Activated CD4-positive, alpha-beta memory T cell treated with anti-CD3 and anti-CD28 coated beads, Interleukin-2, amount 10 ng/mL, durations not matched to agents 7 days and 5 days (primary cell): Measurements from ENCODE around the gene ABTB2. TPM values are rescaled to one million over a fixed set of nuclear protein-coding genes. Genes with fewer than 3 reads are reported as not detected.

Experiments used
- CTCF ChIA-PET: fragments of 350-600 bp; sonication (Branson Sonifier 250); formaldehyde crosslinking; loops from one replicate; lab custom pipeline; 2021; ENCODE audit warnings: antibody characterized with exemption, inconsistent platforms; lab: Charles Lee
- POLR2A ChIA-PET: fragments of 350-600 bp; sonication (Branson Sonifier 250); formaldehyde crosslinking; loops from one replicate; lab custom pipeline; 2021; ENCODE audit warnings: antibody characterized with exemption; lab: Charles Lee
- DNase-seq: peaks from one replicate; pipeline ENCODE4 v3.0.0-alpha.2; 2020
- H3K27ac Mint-ChIP-seq: one replicate; pipeline ENCODE4 v1.8.0; 2021; ENCODE audit warnings: mild to moderate bottlenecking, mixed read lengths
- H3K27me3 Mint-ChIP-seq: one replicate; pipeline ENCODE4 v1.8.0; 2021; ENCODE audit warnings: mixed read lengths
- H3K36me3 Mint-ChIP-seq: one replicate; pipeline ENCODE4 v1.8.0; 2021; ENCODE audit warnings: low read depth, mixed read lengths
- H3K4me1 Mint-ChIP-seq: one replicate; pipeline ENCODE4 v1.8.0; 2021; ENCODE audit warnings: mixed read lengths
- H3K4me3 Mint-ChIP-seq: one replicate; pipeline ENCODE4 v1.8.0; 2021; ENCODE audit warnings: mild to moderate bottlenecking, mixed read lengths
- H3K9me3 Mint-ChIP-seq: one replicate; pipeline ENCODE4 v1.8.0; 2021; ENCODE audit warnings: mixed read lengths
- total RNA-seq, 2 experiments: library from RNA; stranded (reverse); gene quantifications; one replicate each; pipeline ENCODE4 v1.2.3, GENCODE V29; 2021

Gene ABTB2
- total RNA-seq, 2 experiments from 2014 or later = 2.3 to 2.7 TPM

DNA sequence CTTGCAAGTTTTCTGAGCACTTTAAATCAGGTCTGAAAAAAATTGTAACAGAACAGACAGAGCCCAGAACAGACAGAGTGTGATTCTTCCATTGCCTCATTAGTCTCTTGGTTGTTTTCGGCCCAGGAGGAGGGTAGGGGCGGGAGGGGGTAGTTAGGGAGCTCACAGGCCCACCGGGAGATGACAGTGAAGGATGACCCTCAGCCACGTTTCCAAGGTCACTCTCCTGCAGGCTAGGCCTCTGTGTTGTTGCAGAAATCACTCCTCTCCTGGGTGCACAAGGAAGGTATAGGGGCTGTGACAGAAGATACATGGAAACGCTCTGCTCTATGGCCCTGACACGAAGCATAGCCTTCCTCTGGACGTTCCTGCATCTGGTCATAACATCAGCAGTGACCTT is 69.3 kb downstream of the ABTB2 start:
- ChIA-PET POLR2A (no interaction called here), CTCF (interaction anchor here (0.7 kb wide), 1 partner anchor 114 kb away, joined by 3 read pairs; no protein-coding TSS in a partner anchor)
- Mint-ChIP-seq H3K27me3 (peaks cover 6% of the 10 kb centered on the region), H3K4me1 (no peaks in the 10 kb centered on the region), H3K9me3 (no peaks in the 10 kb centered on the region), H3K27ac (no peak overlapping the region), H3K36me3 (no peaks in the 10 kb centered on the region), H3K4me3 (no peak overlapping the region)
- DNase-seq = no peak

DNA sequence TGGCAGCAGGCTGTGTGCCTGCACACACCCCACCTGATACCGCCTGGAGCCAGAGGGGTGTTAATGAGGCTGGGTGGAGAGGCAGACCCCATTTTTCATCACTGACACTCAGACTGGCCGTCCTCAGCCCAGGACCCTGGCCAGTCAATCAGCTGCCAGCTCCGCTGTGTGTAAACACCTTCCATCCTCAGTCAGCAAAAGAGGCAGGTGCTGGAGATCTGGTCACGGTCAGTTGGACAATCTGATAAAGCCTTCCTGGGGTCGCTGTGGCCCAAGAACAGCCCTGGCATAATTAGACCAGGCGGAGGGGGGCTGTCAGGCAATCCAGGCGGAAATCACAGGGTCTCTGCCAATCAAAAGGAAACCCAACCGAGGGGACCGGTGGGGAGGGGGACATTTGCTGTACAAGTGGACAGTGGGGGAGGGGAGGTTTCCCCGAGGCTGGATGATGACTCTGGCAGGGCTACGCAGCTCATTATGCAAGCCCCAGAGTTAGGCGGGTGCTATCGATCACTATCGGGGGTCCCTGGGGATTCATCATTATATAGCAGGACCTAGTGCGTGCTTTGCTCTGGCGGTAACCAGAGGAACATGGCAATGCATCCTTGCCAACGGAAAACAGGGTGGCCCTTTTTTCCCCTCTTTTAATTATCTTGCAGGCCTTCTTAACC is 72.9 kb downstream of the ABTB2 start:
- H3K27ac Mint-ChIP-seq = no peak overlapping the region
- ChIA-PET POLR2A (no interaction called here), CTCF (no interaction called here)
- H3K9me3 Mint-ChIP-seq = no peaks in the 10 kb centered on the region
- no peaks in the 10 kb centered on the region for H3K4me1 Mint-ChIP-seq
- no peaks in the 10 kb centered on the region for H3K36me3 Mint-ChIP-seq
- H3K4me3 Mint-ChIP-seq = no peak overlapping the region
- H3K27me3 Mint-ChIP-seq = peaks cover 6% of the 10 kb centered on the region
- DNase-seq = no peak

DNA sequence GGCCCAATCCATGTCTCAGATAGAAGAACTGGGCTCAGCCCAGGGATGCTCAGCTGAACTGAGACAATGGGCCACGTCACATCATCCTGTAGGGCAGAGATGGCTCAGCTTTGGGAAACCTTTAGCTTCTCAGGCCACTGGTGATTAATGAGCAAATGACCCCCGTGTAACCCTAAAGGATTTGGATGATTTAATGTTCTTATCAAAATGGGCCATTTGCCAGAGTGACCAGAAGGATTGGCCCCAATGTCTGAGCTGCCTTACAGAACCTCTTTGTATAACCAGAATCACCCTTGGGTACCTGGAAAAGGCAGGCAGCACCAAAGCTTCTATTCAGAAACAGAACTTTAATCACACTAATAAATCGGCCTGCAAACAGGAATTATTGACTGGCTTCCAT is 73.7 kb downstream of the ABTB2 start:
- CTCF ChIA-PET = no interaction called here
- Mint-ChIP-seq H3K27ac (no peak overlapping the region), H3K4me3 (no peak overlapping the region), H3K4me1 (no peaks in the 10 kb centered on the region), H3K27me3 (peaks cover 6% of the 10 kb centered on the region), H3K9me3 (no peaks in the 10 kb centered on the region), H3K36me3 (no peaks in the 10 kb centered on the region)
- no peak for DNase-seq
- POLR2A ChIA-PET = no interaction called here

DNA sequence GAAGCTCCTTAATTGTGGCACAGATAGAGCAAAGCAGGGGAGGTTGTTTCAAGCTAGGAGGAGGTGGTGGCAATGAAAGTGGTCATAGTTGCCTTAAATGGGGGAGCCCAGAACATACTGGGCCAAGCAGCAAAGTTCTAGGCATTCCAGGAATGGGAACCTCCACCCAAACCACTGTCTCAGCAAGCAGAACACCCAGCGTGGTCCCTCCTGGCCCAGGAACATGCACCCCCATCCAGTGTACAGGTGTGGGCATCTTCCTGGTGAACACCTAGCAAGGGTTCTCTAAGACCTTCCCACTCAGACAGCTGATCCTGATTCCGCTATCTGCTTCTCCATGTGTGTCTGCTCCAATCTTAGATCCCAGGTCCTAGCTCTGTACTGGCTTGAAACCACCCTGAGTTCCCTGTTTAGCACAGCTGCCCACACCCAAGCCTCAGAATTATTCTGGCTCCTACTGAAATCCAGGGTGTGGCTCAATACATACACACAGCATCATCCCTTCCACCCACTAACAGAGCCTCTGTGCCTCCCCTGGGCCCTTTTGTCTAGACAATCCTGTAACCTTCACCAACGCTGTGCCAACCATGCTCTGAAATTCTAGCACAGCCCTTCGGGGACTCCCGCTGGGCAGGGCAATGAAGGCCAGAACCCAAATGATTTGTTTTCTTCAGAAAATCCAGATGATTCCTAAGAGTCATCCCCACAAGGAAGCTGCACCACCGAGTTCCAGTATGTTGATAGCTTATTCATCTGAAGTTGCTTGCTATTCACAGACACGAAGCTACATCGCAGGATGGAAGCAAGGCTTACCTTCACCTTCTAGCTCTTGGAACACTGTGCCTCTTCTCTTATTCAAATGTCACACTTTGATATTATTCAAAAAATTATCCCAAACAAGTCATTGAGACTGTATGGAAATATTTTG is 76.6 kb downstream of the ABTB2 start:
- CTCF ChIA-PET = interaction anchor here (1.0 kb wide), 1 partner anchor 107 kb away, joined by 5 read pairs; no protein-coding TSS in a partner anchor
- Mint-ChIP-seq H3K27me3 (no peaks in the 10 kb centered on the region), H3K36me3 (no peaks in the 10 kb centered on the region), H3K4me1 (no peaks in the 10 kb centered on the region), H3K27ac (no peak overlapping the region), H3K4me3 (no peak overlapping the region), H3K9me3 (no peaks in the 10 kb centered on the region)
- POLR2A ChIA-PET = interaction anchor here (1.0 kb wide), 1 partner anchor 14 kb away, joined by 3 read pairs; no protein-coding TSS in a partner anchor
- no peak for DNase-seq

DNA sequence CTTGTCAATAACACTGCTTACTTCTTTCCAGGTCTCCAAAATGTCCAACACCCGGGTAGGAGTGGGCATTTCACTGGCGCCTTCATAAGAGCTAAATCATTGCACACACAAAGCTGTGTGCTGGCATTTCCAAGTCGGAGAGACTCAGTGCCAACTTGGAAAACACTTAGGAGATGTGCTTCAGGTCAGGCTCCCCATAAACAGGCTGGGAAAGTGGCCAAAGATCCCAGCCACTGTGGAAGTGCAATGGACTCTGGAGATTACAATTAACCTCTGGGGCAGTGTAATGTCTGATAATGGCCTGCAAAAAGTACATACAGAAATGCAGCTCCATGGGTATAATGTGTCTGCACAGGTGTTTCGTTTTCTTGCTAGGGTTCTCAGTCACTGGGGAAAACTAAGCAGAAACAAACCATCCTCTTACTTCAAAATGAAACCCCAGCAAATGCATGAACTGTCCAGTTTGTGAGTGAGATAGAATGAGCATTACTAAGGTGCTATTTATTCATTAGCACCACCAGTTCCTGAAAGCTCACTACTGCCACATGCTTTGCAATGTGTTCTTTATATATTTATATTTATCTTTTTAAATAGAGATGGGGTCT is 79.0 kb downstream of the ABTB2 start:
- H3K36me3 Mint-ChIP-seq = no peaks in the 10 kb centered on the region
- DNase-seq = no peak
- no peaks in the 10 kb centered on the region for H3K27me3 Mint-ChIP-seq
- H3K4me1 Mint-ChIP-seq = no peaks in the 10 kb centered on the region
- POLR2A ChIA-PET = no interaction called here
- H3K27ac Mint-ChIP-seq = no peak overlapping the region
- CTCF ChIA-PET = no interaction called here
- H3K9me3 Mint-ChIP-seq = no peaks in the 10 kb centered on the region
- H3K4me3 Mint-ChIP-seq = no peak overlapping the region

DNA sequence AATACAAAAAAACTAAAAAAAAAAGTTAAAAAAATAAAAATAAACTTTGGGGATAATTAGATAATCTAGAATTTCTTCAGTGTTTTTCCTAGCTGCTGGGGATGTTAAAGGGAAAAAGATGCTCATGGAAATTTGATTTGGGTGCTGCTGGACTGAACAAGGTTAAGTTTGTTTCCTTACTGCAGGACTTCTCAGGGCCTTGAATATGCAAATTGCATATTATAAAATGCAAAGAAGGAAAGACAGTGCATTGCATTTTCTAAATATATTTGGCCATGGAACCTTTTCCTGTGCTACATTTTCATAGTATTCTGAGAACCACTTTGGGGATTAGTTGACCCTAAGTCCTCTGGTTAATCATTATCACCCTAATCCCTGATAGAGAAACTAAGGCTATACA is 79.6 kb downstream of the ABTB2 start:
- no peak for DNase-seq
- no peaks in the 10 kb centered on the region for H3K36me3 Mint-ChIP-seq
- H3K27me3 Mint-ChIP-seq = no peaks in the 10 kb centered on the region
- H3K4me1 Mint-ChIP-seq = no peaks in the 10 kb centered on the region
- H3K4me3 Mint-ChIP-seq = no peak overlapping the region
- no peak overlapping the region for H3K27ac Mint-ChIP-seq
- no peaks in the 10 kb centered on the region for H3K9me3 Mint-ChIP-seq
- ChIA-PET CTCF (no interaction called here), POLR2A (no interaction called here)

DNA sequence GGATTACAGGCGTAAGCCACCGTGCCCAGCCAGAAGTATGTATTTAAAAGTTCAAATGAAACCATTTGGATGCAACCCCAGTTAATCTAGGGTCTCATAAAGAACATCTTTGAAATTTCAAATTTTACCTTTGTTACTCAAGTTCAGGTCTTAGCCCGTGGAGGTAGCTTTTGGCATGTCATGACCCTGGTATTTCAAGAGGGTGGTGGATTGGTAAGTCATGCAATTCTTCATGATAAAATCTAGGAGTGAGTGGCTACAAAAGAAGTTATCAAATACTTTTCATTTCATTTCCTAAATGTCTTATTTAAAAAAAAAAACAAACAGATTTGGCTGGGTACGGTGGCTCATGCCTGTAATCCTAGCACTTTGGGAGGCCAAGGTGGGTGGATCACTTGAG is 80.6 kb downstream of the ABTB2 start:
- H3K4me1 Mint-ChIP-seq = no peaks in the 10 kb centered on the region
- no peaks in the 10 kb centered on the region for H3K27me3 Mint-ChIP-seq
- no peak overlapping the region for H3K27ac Mint-ChIP-seq
- no peak for DNase-seq
- POLR2A ChIA-PET = no interaction called here
- H3K36me3 Mint-ChIP-seq = no peaks in the 10 kb centered on the region
- no peak overlapping the region for H3K4me3 Mint-ChIP-seq
- CTCF ChIA-PET = interaction anchor here (0.7 kb wide), 1 partner anchor 13 kb away, joined by 4 read pairs; no protein-coding TSS in a partner anchor
- no peaks in the 10 kb centered on the region for H3K9me3 Mint-ChIP-seq

DNA sequence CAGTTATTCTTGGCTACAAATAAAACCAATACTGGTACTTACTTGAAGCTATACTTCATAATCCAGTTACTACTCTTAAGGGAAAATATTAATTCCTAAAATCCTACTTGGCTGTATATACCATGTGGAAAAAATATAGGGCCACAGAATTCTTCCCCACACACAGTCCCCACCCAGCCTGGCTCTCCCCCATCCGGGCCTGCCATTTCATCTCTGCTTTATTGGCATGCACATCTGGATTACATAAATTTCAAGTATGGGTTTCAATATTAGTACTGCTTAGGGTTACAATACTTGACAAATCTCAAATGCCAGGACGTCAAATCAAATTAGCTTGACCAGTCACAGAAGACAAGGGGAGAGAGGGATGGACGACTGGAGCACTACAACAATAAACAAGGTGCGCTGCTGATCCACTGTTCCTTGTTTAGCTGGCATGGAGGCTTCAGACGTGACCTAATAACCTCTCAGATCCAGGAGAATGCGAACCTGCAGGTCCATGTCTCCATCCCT is 81.4 kb downstream of the ABTB2 start:
- H3K27ac Mint-ChIP-seq = no peak overlapping the region
- H3K4me3 Mint-ChIP-seq = no peak overlapping the region
- no peaks in the 10 kb centered on the region for H3K9me3 Mint-ChIP-seq
- POLR2A ChIA-PET = interaction anchor here (1.0 kb wide), 1 partner anchor 80 kb away, joined by 3 read pairs; no protein-coding TSS in a partner anchor
- DNase-seq = no peak
- H3K36me3 Mint-ChIP-seq = no peaks in the 10 kb centered on the region
- CTCF ChIA-PET = no interaction called here
- H3K27me3 Mint-ChIP-seq = no peaks in the 10 kb centered on the region
- no peaks in the 10 kb centered on the region for H3K4me1 Mint-ChIP-seq

DNA sequence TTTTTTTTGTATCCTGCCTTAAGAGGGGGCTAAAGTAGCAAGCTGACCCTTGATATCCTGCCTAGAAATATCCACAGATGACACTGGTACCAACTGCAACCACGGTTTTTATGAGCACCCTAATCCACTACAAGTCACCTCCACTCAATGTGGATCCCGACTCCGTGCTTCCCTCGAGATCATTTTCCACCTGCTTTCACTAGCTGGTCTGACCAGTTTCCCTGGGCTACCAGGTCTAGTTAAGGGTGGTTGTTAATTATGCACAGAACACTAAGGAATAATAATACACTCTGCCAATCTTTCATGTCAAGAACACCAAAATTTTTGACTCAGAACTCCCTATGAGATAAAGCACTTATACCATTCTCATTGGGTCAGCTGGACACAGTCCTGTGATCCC is 82.3 kb downstream of the ABTB2 start:
- DNase-seq = no peak
- Mint-ChIP-seq H3K27me3 (no peaks in the 10 kb centered on the region), H3K4me1 (no peaks in the 10 kb centered on the region), H3K36me3 (no peaks in the 10 kb centered on the region), H3K27ac (no peak overlapping the region), H3K4me3 (no peak overlapping the region), H3K9me3 (no peaks in the 10 kb centered on the region)
- ChIA-PET CTCF (no interaction called here), POLR2A (interaction anchor here (1.0 kb wide), 1 partner anchor 81 kb away, joined by 3 read pairs; no protein-coding TSS in a partner anchor)

DNA sequence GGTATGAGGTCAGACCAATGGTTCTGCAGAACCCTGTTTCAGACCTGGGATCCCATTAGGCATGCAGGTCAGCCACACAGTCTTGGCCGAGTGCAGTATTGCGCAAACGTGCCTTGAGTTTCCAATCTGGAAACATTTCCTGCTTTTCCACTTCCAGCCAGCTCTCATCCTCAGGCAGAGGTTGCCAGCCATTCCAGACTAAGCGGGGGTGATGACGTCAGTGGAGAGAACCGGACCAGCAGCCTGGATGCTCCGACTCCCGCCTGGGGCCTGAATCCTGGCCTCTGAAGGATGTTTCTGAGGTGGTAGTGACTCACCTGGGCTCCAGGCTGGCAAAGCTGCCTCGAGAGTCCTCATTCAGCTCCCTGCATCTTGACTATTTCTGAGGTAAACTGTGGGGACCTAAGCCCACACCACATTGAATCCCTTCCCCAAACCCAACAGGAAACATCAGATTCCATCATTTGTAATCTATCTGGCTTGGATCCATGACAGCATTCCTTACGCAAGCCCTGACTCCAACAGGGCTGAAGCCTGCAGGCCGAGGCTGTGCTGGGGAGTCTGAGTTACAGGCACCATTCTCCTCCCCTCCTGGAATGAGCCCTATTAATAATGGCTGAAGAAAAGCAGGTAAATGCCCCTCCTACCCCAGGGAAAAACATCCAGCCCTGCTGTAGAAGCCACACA is 83.0 kb downstream of the ABTB2 start:
- no peak overlapping the region for H3K4me3 Mint-ChIP-seq
- ChIA-PET POLR2A (no interaction called here), CTCF (no interaction called here)
- no peaks in the 10 kb centered on the region for H3K36me3 Mint-ChIP-seq
- no peaks in the 10 kb centered on the region for H3K4me1 Mint-ChIP-seq
- no peak for DNase-seq
- H3K27ac Mint-ChIP-seq = no peak overlapping the region
- H3K9me3 Mint-ChIP-seq = no peaks in the 10 kb centered on the region
- H3K27me3 Mint-ChIP-seq = no peaks in the 10 kb centered on the region

DNA sequence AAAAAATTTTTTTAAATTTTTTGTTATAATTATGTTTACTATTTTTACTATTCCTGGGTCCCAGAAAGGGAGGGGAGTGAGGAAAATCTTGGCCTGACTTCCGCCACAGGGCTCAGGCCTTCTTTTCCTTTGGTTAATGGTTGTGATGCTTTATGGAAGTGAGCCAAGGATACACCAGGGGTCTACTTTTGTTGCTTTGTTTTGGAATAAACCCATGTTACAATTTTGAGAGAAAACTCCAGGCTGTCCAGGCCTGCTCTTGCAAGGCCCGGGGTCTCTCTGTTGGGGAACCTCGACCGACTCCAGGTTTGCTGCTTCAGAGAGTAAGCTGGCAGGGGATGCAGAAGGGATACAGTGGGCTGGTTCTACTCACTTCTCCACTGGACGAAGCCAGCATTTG is 84.7 kb downstream of the ABTB2 start:
- Mint-ChIP-seq H3K9me3 (no peaks in the 10 kb centered on the region), H3K27me3 (no peaks in the 10 kb centered on the region), H3K4me3 (no peak overlapping the region), H3K27ac (no peak overlapping the region), H3K36me3 (no peaks in the 10 kb centered on the region), H3K4me1 (no peaks in the 10 kb centered on the region)
- DNase-seq = no peak
- CTCF ChIA-PET = no interaction called here
- POLR2A ChIA-PET = no interaction called here

DNA sequence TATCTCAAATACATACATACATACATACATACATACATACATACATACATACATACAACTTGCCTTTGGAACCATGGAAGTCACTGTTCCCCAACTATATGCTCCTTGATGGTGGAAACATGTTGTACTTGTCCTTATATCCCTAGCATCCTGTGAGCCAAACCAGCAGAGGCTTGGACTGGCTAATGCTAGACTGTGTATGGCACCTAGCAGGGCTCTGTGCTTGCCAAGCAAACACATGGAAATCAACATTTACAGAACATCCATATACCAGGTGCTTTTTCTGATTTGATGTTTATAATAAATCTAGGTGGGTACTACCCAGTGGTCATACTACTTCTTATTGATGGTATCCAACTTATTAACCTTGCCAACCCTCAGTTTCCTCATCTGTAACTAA is 86.1 kb downstream of the ABTB2 start:
- Mint-ChIP-seq H3K9me3 (no peaks in the 10 kb centered on the region), H3K4me3 (no peak overlapping the region), H3K36me3 (no peaks in the 10 kb centered on the region), H3K27me3 (no peaks in the 10 kb centered on the region), H3K4me1 (no peaks in the 10 kb centered on the region), H3K27ac (no peak overlapping the region)
- DNase-seq = no peak
- ChIA-PET CTCF (no interaction called here), POLR2A (interaction anchor here (0.8 to 1.2 kb wide), 2 partner anchors 9 to 19 kb away, joined by 3 read pairs; no protein-coding TSS in a partner anchor)
